Right lobe of liver (tissue), 4 donors: ENCODE data around the gene SDF2L1.

Source experiments
- CTCF ChIP-seq, 4 donors: fragments of 200-600 bp in 3 of 4; fragments of 450-650 bp in 1 of 4; IDR thresholded peaks; one replicate each; pipeline versions ENCODE4 v1.5.1 to v1.8.0; 2016 to 2022; ENCODE audit warnings: antibody characterized with exemption in 4 of 4, mild to moderate bottlenecking in 2 of 4
- POLR2A ChIP-seq: fragments of 450-650 bp; IDR thresholded peaks from one replicate; pipeline ENCODE4 v1.6.1; 2017; ENCODE audit warnings: antibody characterized with exemption, mild to moderate bottlenecking
- donor health status: DM: no; HTN: no; CAD: no.
- donor health status: DM: no; HTN: no; CAD: no.
- donor health status: DM: no; HTN: yes; CAD: no.

- TF ChIP-seq CTCF (IDR thresholded peaks at IDR 0.05) (no peak), POLR2A (no peak)
Measured at GRCh38 chr22:21634081-21634480, 8.0 kb upstream of the SDF2L1 start.
